HepG2 (cell line): ENCODE results near the gene INPP5E. TPM values are rescaled to one million over a fixed set of nuclear protein-coding genes. Genes with fewer than 3 reads are reported as not detected.

Experiments used
- ATAC-seq: fragments of 200-7000 bp; cut with Tn5 transposase; 3 replicates; pipeline ENCODE4 v1.9.1; 2020; ENCODE audit warnings: mild to moderate bottlenecking, moderate library complexity
- BruUV-seq: library from RNA; stranded (reverse); fragments of 400-500 nt; replicated peaks from 2 replicates; lab custom pipeline; 2021; lab: Mats Ljungman, UMichigan
- CTCF ChIA-PET: fragments of 300-600 bp; formaldehyde crosslinking; extraction: SDS; loops from one replicate; lab custom pipeline; 2021; ENCODE audit warnings: low total read pairs, inconsistent platforms, low intra/inter-chr PET ratio; lab: Yijun Ruan, JAX
- POLR2A ChIA-PET: fragments of 350-600 bp; sonication (Branson Sonifier 250); formaldehyde crosslinking; loops from one replicate; lab custom pipeline; 2020; ENCODE audit warnings: antibody characterized with exemption, inconsistent platforms; lab: Yijun Ruan, JAX
- DNase-seq: peaks from one replicate; pipeline ENCODE4 v3.0.0-alpha.2; 2015; ENCODE audit warnings: low spot score
- FAIRE-seq: peaks from 3 replicates; lab custom pipeline; 2011; peaks lifted over from hg19 to GRCh38; lab: Jason Lieb, UNC
- H2AFZ ChIP-seq: one replicate; pipeline ENCODE4 v1.6.1; 2011; ENCODE audit warnings: low read length, inconsistent platforms
- H3K27ac ChIP-seq: fragments of 300-600 bp; 3 replicates; pipeline ENCODE4 v1.8.0; 2011; ENCODE audit warnings: mixed run types, mild to moderate bottlenecking, mixed read lengths, low read length, inconsistent platforms; ENCODE audit not compliant: insufficient read depth; ENCODE audit errors: extremely low read length
- H3K27me3 ChIP-seq, 2 experiments: fragments of 200-600 bp in 1 of 2; 2 replicates in 1 of 2; 3 replicates in 1 of 2; pipeline versions ENCODE4 v1.6.0 to v1.8.0; 2011; ENCODE audit warnings: low read length in 2 of 2, mild to moderate bottlenecking in 2 of 2, moderate library complexity in 2 of 2, inconsistent platforms in 1 of 2; ENCODE audit not compliant: insufficient read depth in 2 of 2, control insufficient read depth in 1 of 2
- H3K36me3 ChIP-seq, 2 experiments: fragments of 200-600 bp in 1 of 2; replicated peaks in 1 of 2; 2 replicates in 1 of 2; 3 replicates in 1 of 2; pipeline versions ENCODE4 v1.5.1 to v1.8.0; 2011; ENCODE audit warnings: low read length in 2 of 2, inconsistent platforms in 1 of 2; ENCODE audit not compliant: insufficient read depth in 2 of 2, control insufficient read depth in 1 of 2
- H3K4me1 ChIP-seq: 2 replicates; pipeline ENCODE4 v1.5.1; 2012; ENCODE audit warnings: low read length, inconsistent platforms; ENCODE audit not compliant: insufficient read depth
- H3K4me2 ChIP-seq: 2 replicates; pipeline ENCODE4 v1.6.0; 2011; ENCODE audit warnings: low read depth, low read length, inconsistent platforms
- H3K4me3 ChIP-seq, 3 experiments: fragments of 200-600 bp in 1 of 3; sonication (generic), shearing (Covaris generic) in 1 of 3; replicated peaks in 1 of 3; 2 replicates each; pipeline ENCODE4 v1.5.1; 2011 to 2016; ENCODE audit warnings: low read length in 3 of 3, inconsistent platforms in 2 of 3, low read depth in 2 of 3, mild to moderate bottlenecking in 2 of 3, control low read depth in 1 of 3, mixed read lengths in 1 of 3; ENCODE audit not compliant: insufficient read depth in 1 of 3
- H3K79me2 ChIP-seq: one replicate; pipeline ENCODE4 v1.6.1; 2011; ENCODE audit warnings: low read length, inconsistent platforms; ENCODE audit not compliant: insufficient read depth
- H3K9ac ChIP-seq: 2 replicates; pipeline ENCODE4 v1.6.0; 2011; ENCODE audit warnings: mild to moderate bottlenecking, low read depth, low read length, inconsistent platforms; ENCODE audit not compliant: insufficient read depth
- H3K9me3 ChIP-seq: 2 replicates; pipeline ENCODE4 v1.5.1; 2012; ENCODE audit warnings: mild to moderate bottlenecking, low read length
- H4K20me1 ChIP-seq: 2 replicates; pipeline ENCODE4 v1.6.0; 2011; ENCODE audit warnings: inconsistent platforms, mild to moderate bottlenecking, low read length, moderate library complexity; ENCODE audit not compliant: insufficient read depth
- AGO2 ChIP-seq: fragments of 200-400 bp; formaldehyde crosslinking; optimal IDR thresholded peaks from 2 replicates; pipeline ENCODE3; 2017; ENCODE audit warnings: mild to moderate bottlenecking, low read depth, low read length, moderate library complexity
- ARID3A ChIP-seq: IDR thresholded peaks from 2 replicates; pipeline ENCODE4 v1.6.1; 2012; ENCODE audit warnings: low read depth, low read length, improper control_type of control experiment
- RBFOX2 ChIP-seq: fragments of 200-400 bp; formaldehyde crosslinking; IDR thresholded peaks from 2 replicates; pipeline ENCODE4 v1.6.1; 2017; ENCODE audit warnings: low read depth, mild to moderate bottlenecking, low read length
- TBX3 ChIP-seq: fragments of 450-650 bp; IDR thresholded peaks from 2 replicates; pipeline ENCODE4 v1.6.1; 2017; ENCODE audit warnings: antibody characterized with exemption, mild to moderate bottlenecking, inconsistent platforms, borderline replicate concordance
- XBP1 ChIP-seq: sonication (generic); formaldehyde crosslinking; IDR thresholded peaks from 2 replicates; pipeline ENCODE4 v1.5.0; 2020; ENCODE audit warnings: missing genetic modification reagents
- ZNF615 ChIP-seq: sonication (generic); formaldehyde crosslinking; IDR thresholded peaks from 2 replicates; pipeline ENCODE4 v1.5.0; 2020; ENCODE audit warnings: mild to moderate bottlenecking, missing genetic modification reagents, borderline replicate concordance
- ZNF780A ChIP-seq: sonication (generic); formaldehyde crosslinking; IDR thresholded peaks from 2 replicates; pipeline ENCODE4 v1.8.0; 2022; ENCODE audit warnings: mild to moderate bottlenecking, missing genetic modification reagents, moderate library complexity
- ZSCAN29 ChIP-seq: sonication (generic); formaldehyde crosslinking; conservative IDR thresholded peaks from 2 replicates; pipeline ENCODE4 v1.4.0; 2020; ENCODE audit warnings: mild to moderate bottlenecking, missing genetic modification reagents
- ZSCAN30 ChIP-seq: sonication (generic); formaldehyde crosslinking; IDR thresholded peaks from 2 replicates; pipeline ENCODE4 v1.5.0; 2020; ENCODE audit warnings: mild to moderate bottlenecking, missing genetic modification reagents
- WGBS: methylation state at CpG from one replicate; pipeline ENCODE4 v1.1.6; 2017; ENCODE audit warnings: low lambda C conversion rate; 5-methylcytosine and 5-hydroxymethylcytosine counted together
- in situ Hi-C: cut with HindIII; loops from 2 replicates; pipeline ENCODE4 v1.10.0; 2017; ENCODE audit warnings: low pct_unique_long_range_greater_than_20kb; ENCODE audit not compliant: extremely low pct_ligation_motif_present
- intact Hi-C: fragments of 100-400 bp; cut with micrococcal nuclease; formaldehyde crosslinking; loops from one replicate; pipeline ENCODE4 v1.10.0; 2022; ENCODE audit not compliant: unreplicated experiment
- polyA plus RNA-seq, 8 experiments: library from polyadenylated mRNA; depleted of rRNA in 3 of 8; stranded (reverse) in 7 of 8; unstranded in 1 of 8; fragments of >200 nt; fragmentation: Illumina TruSeq in 4 of 8; extraction: Trizol in 4 of 8; gene quantifications; 2 replicates each; pipeline versions ENCODE4 v1.2.1 to v1.2.3, GENCODE V29; 2011 to 2016; ENCODE audit warnings: low read depth in 4 of 8, missing spikeins in 1 of 8, mixed read lengths in 1 of 8; ENCODE audit not compliant: insufficient read depth in 1 of 8
- total RNA-seq, 5 experiments: library from RNA; depleted of rRNA; stranded (reverse); fragments of >200 nt; fragmentation: Illumina TruSeq; extraction: Trizol; gene quantifications; 2 replicates each; pipeline ENCODE4 v1.2.3, GENCODE V29; 2016; ENCODE audit warnings: low read depth in 1 of 5
- TF ChIP-seq, protein P1 (sequence below): sonication (generic); formaldehyde crosslinking; IDR thresholded peaks from 2 replicates; pipeline ENCODE4 v1.4.0; 2020; ENCODE audit warnings: low read depth, mild to moderate bottlenecking, missing genetic modification reagents

INPP5E gene
- total and polyA plus RNA-seq, 2 of the 13 experiments (the other 11 are each of a cell fraction or from before 2014, with no cell fraction given) = 5.5 TPM

DNA sequence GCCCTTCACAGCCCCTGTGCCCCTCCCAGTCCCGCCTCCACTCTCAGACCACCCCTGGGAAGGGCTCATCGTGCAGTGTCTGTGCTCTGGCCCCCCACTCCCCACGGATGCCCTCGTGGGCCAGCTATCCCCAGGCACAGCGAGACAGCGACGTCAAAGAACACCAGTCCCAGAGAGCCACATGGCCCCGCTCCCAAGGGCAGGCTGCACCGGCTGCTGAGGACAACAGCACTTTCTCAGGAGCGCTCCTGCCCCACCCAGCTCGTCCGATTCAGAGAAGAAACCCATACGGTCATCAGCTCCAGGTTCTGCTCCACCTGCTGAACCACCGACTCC is 34.9 kb downstream of the INPP5E start:
- in situ Hi-C loops (no loop called here), intact Hi-C loops (no loop called here)
- no peak overlapping the region for H3K4me3 ChIP-seq
- CTCF ChIA-PET = no interaction called here
- H3K27me3 ChIP-seq = no peaks in the 10 kb centered on the region
- no peak overlapping the region for H3K4me2 ChIP-seq
- H3K36me3 ChIP-seq = peaks cover 11 to 39% of the 10 kb centered on the region in 2 experiments; a peak in 4 of 5 replicates
- 96% methylated on average over 5 of the region's 14 CpGs for WGBS
- BruUV-seq = no TSS peak
- H4K20me1 ChIP-seq = no peaks in the 10 kb centered on the region
- H2AFZ ChIP-seq = no peak overlapping the region
- POLR2A ChIA-PET = no interaction called here
- FAIRE-seq = no peak
- no peak overlapping the region for H3K9ac ChIP-seq
- no peaks in the 10 kb centered on the region for H3K9me3 ChIP-seq
- TF ChIP-seq ZNF780A (CRISPR knock-in tag) (no peak), AGO2 (peak; percentile 26)
- TF ChIP-seq, all 625 proteins: peak for 1
- ATAC-seq (no peak), DNase-seq (no peak)
- Histone ChIP-seq H3K79me2 (peaks cover 10% of the 10 kb centered on the region), H3K4me1 (peaks cover 22% of the 10 kb centered on the region), H3K27ac (no peak overlapping the region)

- no TSS peak for BruUV-seq
- intact Hi-C loops = no loop called here
- peaks cover 11 to 39% of the 10 kb centered on the region in 2 experiments; a peak in 4 of 5 replicates for H3K36me3 ChIP-seq
These were observed 35.5 kb downstream of the INPP5E start for GRCh38 chr9:136403915-136404800.

More at GRCh38 chr9:136403915-136404800, 35.5 kb downstream of the INPP5E start:
- in situ Hi-C loops = no loop called here
- Histone ChIP-seq H4K20me1 (no peaks in the 10 kb centered on the region), H3K4me1 (peaks cover 16% of the 10 kb centered on the region), H3K9ac (no peak overlapping the region), H3K4me3 (no peak overlapping the region), H2AFZ (no peak overlapping the region), H3K27ac (no peak overlapping the region), H3K9me3 (no peaks in the 10 kb centered on the region), H3K4me2 (no peak overlapping the region), H3K79me2 (peaks cover 10% of the 10 kb centered on the region), H3K27me3 (no peaks in the 10 kb centered on the region)
- ChIA-PET CTCF (no interaction called here), POLR2A (no interaction called here)
- DNase-seq (no peak), FAIRE-seq (no peak), ATAC-seq (no peak)
- WGBS = 94% methylated on average over 28 of the region's 32 CpGs
- TF ChIP-seq AGO2 = peak; percentile 88
- TF ChIP-seq ZSCAN29 (CRISPR knock-in tag) = no peak
- no peak for TF ChIP-seq XBP1
- peak; percentile 69 for TF ChIP-seq RBFOX2
- TF ChIP-seq ZNF615 = no peak
- TF ChIP-seq ZSCAN30 (CRISPR knock-in tag) = no peak
- no peak for TF ChIP-seq ARID3A
- no peak for TF ChIP-seq TBX3
- TF ChIP-seq, protein P1, sequence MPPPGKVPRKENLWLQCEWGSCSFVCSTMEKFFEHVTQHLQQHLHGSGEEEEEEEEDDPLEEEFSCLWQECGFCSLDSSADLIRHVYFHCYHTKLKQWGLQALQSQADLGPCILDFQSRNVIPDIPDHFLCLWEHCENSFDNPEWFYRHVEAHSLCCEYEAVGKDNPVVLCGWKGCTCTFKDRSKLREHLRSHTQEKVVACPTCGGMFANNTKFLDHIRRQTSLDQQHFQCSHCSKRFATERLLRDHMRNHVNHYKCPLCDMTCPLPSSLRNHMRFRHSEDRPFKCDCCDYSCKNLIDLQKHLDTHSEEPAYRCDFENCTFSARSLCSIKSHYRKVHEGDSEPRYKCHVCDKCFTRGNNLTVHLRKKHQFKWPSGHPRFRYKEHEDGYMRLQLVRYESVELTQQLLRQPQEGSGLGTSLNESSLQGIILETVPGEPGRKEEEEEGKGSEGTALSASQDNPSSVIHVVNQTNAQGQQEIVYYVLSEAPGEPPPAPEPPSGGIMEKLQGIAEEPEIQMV (CRISPR knock-in tag) = no peak
